Testis (tissue), 5 donors: ENCODE measurements around the gene TRAPPC13. TPM values are rescaled to one million over a fixed set of nuclear protein-coding genes. Genes with fewer than 3 reads are reported as not detected.
"Not testable (repeated sequence)": the region's sequence is repeated elsewhere in the genome, so short reads cannot be mapped to it uniquely, and the experiment has no call there.

ENCODE experiments used
- DNase-seq: peaks from one replicate; pipeline ENCODE4 v3.0.0-alpha.2; 2019
- H3K27ac ChIP-seq, 2 donors: fragments of 200-600 bp; sonication (generic); one replicate each; pipeline ENCODE4 v1.5.1; 2019
- H3K27me3 ChIP-seq: fragments of 200-600 bp; sonication (generic); one replicate; pipeline ENCODE4 v1.5.1; 2019
- H3K36me3 ChIP-seq: fragments of 200-600 bp; sonication (generic); one replicate; pipeline ENCODE4 v1.5.1; 2017; ENCODE audit warnings: low read depth; ENCODE audit errors: missing control alignments
- H3K4me1 ChIP-seq: fragments of 200-600 bp; sonication (generic); one replicate; pipeline ENCODE4 v1.5.1; 2019
- H3K4me3 ChIP-seq, 2 donors: fragments of 200-600 bp; sonication (generic); one replicate each; pipeline ENCODE4 v1.5.1; 2017 to 2019
- H3K9me3 ChIP-seq: fragments of 200-600 bp; sonication (generic); one replicate; pipeline ENCODE4 v1.5.1; 2017
- POLR2A ChIP-seq: fragments of 450-650 bp; IDR thresholded peaks from one replicate; pipeline ENCODE4 v1.6.1; 2017; ENCODE audit warnings: antibody characterized with exemption, mild to moderate bottlenecking, moderate library complexity
- whole genome bisulfite sequencing, 2 donors: methylation state at CpG; one replicate each; pipeline ENCODE4 v1.1.5; 2018; 5-methylcytosine and 5-hydroxymethylcytosine counted together
- intact Hi-C: fragments of 100-400 bp; cut with DNase I; formaldehyde crosslinking; loops from one replicate; pipeline ENCODE4 v1.15.1; 2023; ENCODE audit warnings: low total_unique reads
- long read RNA-seq, 2 donors: transcript quantifications; one replicate each; lab custom pipeline, GENCODE V29; 2026
- polyA plus RNA-seq: library from polyadenylated mRNA; stranded (reverse); fragments of 350-450 nt; fragmentation: Illumina TruSeq; extraction: RNeasy Lipid Tissue Mini Kit (QIAGEN cat#74804); gene quantifications from one replicate; pipeline ENCODE4 v1.2.3, GENCODE V29; 2014; ENCODE audit warnings: low read depth, low replicate concordance; ENCODE audit not compliant: insufficient read depth
- total RNA-seq, 2 donors: library from RNA; depleted of rRNA; stranded (reverse); fragments of >200 nt; gene quantifications; one replicate each; pipeline ENCODE4 v1.2.3, GENCODE V29; 2016
- TF ChIP-seq, protein P1 (sequence below), 3 experiments: fragments of 450-650 bp in 2 of 3; fragments of 200-600 bp in 1 of 3; sonication (generic) in 1 of 3; IDR thresholded peaks; one replicate each; pipeline ENCODE4 v1.5.1; 2016 to 2019; ENCODE audit warnings: antibody characterized with exemption in 3 of 3, mild to moderate bottlenecking in 2 of 3, moderate library complexity in 1 of 3

TRAPPC13 gene, protein sequence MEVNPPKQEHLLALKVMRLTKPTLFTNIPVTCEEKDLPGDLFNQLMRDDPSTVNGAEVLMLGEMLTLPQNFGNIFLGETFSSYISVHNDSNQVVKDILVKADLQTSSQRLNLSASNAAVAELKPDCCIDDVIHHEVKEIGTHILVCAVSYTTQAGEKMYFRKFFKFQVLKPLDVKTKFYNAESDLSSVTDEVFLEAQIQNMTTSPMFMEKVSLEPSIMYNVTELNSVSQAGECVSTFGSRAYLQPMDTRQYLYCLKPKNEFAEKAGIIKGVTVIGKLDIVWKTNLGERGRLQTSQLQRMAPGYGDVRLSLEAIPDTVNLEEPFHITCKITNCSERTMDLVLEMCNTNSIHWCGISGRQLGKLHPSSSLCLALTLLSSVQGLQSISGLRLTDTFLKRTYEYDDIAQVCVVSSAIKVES
- 10 to 100 TPM; 17.3 to 18.9 TPM for total RNA-seq
- 22.1 TPM for polyA plus RNA-seq
- long read RNA-seq, donor 1, partial matches to known transcripts, result 35 of 37 reads
- long read RNA-seq, donor 1, other reads (novel, unspliced or antisense), result 0 of 37 reads
- long read RNA-seq, donor 2, partial matches to known transcripts, result 0 of 5 reads
- long read RNA-seq, donor 2, other reads (novel, unspliced or antisense), result 0 of 5 reads

DNA sequence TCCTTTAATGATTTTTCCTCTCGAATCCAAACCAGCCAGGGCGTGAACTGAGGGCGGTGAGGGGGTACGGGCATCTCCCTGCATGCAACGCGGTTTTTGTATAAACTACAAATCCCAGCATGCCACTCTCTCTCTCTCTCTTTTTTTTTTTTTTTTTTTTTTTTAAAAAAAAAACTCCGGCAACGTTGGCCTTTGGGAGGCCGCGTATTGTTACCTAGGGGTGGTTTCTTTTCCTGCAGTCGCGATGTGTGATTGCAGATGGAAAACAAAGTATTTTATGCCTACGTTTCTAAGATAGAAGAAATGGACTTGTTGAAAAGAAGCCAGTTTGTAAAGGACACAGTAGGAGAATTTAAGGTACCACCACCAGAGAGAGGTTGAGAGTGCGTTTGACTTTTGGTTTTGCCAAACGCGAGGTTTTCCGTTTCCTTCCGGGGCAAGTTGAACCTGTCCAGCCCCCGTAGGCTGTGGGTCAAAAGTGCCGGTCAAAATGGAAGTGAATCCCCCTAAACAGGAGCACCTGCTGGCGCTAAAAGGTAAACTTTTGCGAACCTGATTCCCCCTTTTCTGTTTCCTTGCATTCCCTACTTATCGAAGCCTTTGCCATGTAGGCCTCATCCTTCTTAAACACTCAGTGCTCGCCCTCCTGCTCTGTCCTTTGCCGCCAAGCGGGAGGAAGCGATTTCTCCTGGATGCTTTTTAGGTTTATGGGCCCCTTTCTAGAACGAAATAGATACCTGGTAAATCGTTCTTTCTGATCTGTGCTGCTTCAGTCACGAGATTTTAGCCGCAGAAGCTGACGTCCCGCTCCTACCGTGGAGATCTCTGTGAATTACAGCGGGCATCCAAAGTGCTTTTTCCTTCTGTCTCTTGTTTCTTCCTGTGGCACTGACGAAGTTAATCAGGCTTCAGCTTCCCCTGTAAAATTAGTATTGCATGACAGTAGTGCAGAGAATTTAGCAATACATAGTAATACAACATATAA, at the start of gene TRAPPC13, which contains the start of gene SHLD3:
TSS of gene TRAPPC13 (plus strand) at position 457 of the 985 bp plus-strand sequence. CDS start at position 491, 34 bp downstream.
TSS of gene SHLD3 (plus strand) at position 457 of the 985 bp plus-strand sequence. CDS start 4,561 bp downstream, outside the sequence.
- intact Hi-C loops, result no loop called here

DNA sequence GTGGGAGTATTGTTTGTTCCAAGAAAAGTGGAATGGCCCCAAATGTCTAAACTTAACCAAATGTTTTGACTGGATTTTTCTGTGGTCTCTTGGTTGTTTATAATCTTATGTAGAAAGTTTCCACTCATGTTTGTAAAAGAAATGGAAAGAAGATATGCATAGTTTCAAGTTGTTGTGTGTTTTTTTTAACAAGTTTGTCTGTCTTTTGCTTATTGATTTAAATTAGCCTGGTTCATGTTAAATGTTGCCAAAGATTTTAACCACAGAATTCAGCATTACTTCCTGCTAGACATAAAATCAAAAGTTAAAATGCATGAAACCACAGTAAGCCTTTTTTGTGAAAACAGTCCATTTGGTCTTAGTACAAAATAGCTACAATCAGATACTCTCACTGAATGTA, 47.7 kb upstream of the TRAPPC13 start:
- Histone ChIP-seq H3K9me3 (no peaks in the 10 kb centered on the region), H3K4me3 (no peak overlapping the region), H3K27ac (no peak overlapping the region), H3K4me1 (no peaks in the 10 kb centered on the region), H3K36me3 (no peaks in the 10 kb centered on the region), H3K27me3 (no peaks in the 10 kb centered on the region)
- intact Hi-C loops, result no loop called here
- TF ChIP-seq POLR2A, result no peak
- TF ChIP-seq, protein P1, sequence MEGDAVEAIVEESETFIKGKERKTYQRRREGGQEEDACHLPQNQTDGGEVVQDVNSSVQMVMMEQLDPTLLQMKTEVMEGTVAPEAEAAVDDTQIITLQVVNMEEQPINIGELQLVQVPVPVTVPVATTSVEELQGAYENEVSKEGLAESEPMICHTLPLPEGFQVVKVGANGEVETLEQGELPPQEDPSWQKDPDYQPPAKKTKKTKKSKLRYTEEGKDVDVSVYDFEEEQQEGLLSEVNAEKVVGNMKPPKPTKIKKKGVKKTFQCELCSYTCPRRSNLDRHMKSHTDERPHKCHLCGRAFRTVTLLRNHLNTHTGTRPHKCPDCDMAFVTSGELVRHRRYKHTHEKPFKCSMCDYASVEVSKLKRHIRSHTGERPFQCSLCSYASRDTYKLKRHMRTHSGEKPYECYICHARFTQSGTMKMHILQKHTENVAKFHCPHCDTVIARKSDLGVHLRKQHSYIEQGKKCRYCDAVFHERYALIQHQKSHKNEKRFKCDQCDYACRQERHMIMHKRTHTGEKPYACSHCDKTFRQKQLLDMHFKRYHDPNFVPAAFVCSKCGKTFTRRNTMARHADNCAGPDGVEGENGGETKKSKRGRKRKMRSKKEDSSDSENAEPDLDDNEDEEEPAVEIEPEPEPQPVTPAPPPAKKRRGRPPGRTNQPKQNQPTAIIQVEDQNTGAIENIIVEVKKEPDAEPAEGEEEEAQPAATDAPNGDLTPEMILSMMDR (IDR thresholded peaks at IDR 0.05), result no peak
- DNase-seq, result no peak

More for the DNA sequence above, at the start of gene TRAPPC13, which contains the start of gene SHLD3:
- no peak for TF ChIP-seq POLR2A
- TF ChIP-seq, protein P1 (IDR thresholded peaks at IDR 0.05), result peak in 1 of 3 experiments; percentile 21
- DNase-seq, result peak; percentile 93
- Histone ChIP-seq H3K4me3 (peak within 1 kb of the TSS; percentile 92 to 95), H3K27me3 (no peaks in the 10 kb centered on the region), H3K27ac (peak within 1 kb of the TSS; percentile 87 to 93), H3K36me3 (no peaks in the 10 kb centered on the region), H3K4me1 (peaks cover 19% of the 10 kb centered on the region), H3K9me3 (no peaks in the 10 kb centered on the region)
- 1% methylated on average over 36 of the region's 36 CpGs for WGBS, 2 donors

DNA sequence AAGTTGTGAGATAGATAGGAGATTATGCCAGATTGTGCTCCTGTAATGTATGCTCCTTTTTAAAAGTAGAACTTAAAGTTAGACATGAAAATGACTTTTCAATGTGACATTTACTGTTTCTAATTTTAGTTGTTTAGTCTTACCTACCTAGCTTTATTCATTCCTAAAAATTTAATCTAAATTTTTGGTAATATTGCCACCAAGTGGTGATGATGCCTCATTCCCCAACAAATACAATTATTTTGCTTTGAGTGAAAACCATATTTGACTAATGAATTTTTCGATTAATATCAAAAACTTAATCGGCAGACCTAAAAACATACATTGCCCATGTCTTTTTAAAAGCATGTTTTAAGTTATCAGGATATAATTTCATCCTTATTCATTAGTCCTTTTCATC, 36.1 kb upstream of the TRAPPC13 start:
- Histone ChIP-seq H3K4me3 (no peak overlapping the region), H3K27me3 (no peaks in the 10 kb centered on the region), H3K27ac (no peak overlapping the region), H3K36me3 (no peaks in the 10 kb centered on the region), H3K4me1 (no peaks in the 10 kb centered on the region), H3K9me3 (no peaks in the 10 kb centered on the region)
- WGBS, 2 donors, result 84 to 93% methylated on average over 2 of the region's 2 CpGs
- TF ChIP-seq, protein P1 (IDR thresholded peaks at IDR 0.05), result no peak
- TF ChIP-seq POLR2A, result no peak
- intact Hi-C loops, result no loop called here
- no peak for DNase-seq

DNA sequence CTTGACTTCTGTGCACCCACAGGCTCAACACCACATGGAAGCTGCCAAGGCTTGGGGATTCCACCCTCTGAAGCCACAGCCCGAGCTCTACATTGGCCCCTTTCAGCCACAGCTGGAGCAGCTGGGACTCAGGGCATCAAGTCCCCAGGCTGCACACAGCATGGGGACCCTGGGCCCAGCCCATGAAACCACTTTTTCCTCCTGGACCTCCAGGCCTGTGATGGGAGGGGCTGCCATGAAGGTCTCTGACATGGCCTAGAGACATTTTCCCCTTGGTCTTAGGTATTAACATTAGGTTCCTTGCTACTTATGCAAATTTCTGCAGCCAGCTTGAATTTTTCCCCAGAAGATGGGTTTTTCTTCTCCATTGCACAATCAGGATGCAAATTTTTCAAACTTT, 23.1 kb upstream of the TRAPPC13 start:
- H3K36me3 ChIP-seq, H3K9me3 ChIP-seq, H3K27me3 ChIP-seq, H3K4me1 ChIP-seq, DNase-seq, H3K27ac ChIP-seq, H3K4me3 ChIP-seq, intact Hi-C loops: not testable (repeated sequence)
- 100% methylated on average over 1 of the region's 1 CpG for whole genome bisulfite sequencing, 2 donors
